Endothelial cell of umbilical vein (primary cell): ENCODE measurements around the gene SMIM34.
"Not testable (repeated sequence)": the region's sequence is repeated elsewhere in the genome, so short reads cannot be mapped to it uniquely, and the experiment has no call there.

Source experiments
- EZH2 ChIP-seq: IDR thresholded peaks from 2 replicates; pipeline ENCODE4 v1.6.1; 2012; ENCODE audit warnings: borderline replicate concordance, low read depth, mild to moderate bottlenecking, moderate library complexity, low read length, inconsistent platforms; ENCODE audit not compliant: severe bottlenecking
- FOS ChIP-seq: IDR thresholded peaks from 2 replicates; pipeline ENCODE4 v1.6.1; 2011; ENCODE audit warnings: mild to moderate bottlenecking, low read length, moderate library complexity, borderline replicate concordance; ENCODE audit not compliant: insufficient read depth
- GATA2 ChIP-seq: IDR thresholded peaks from 2 replicates; pipeline ENCODE4 v1.7.0; 2011; ENCODE audit warnings: low read depth, mild to moderate bottlenecking, moderate library complexity, mixed read lengths, low read length; ENCODE audit not compliant: insufficient read length, insufficient read depth
- JUN ChIP-seq: IDR thresholded peaks from 2 replicates; pipeline ENCODE4 v1.6.1; 2011; ENCODE audit warnings: borderline replicate concordance, low read depth; ENCODE audit not compliant: insufficient read length, insufficient read depth
- MYC ChIP-seq: IDR thresholded peaks from one replicate; pipeline ENCODE4 v1.6.1; 2011; ENCODE audit warnings: mild to moderate bottlenecking, low read depth, low read length
- POLR2A ChIP-seq: IDR thresholded peaks from 2 replicates; pipeline ENCODE4 v1.6.1; 2012; ENCODE audit warnings: low read depth, mild to moderate bottlenecking, control low read depth, low read length
- TF ChIP-seq, protein P1 (sequence below), 2 donors: IDR thresholded peaks; 1 replicate in 1 of 2; 2 replicates in 1 of 2; pipeline ENCODE4 v1.5.1; 2011; ENCODE audit warnings: low read length in 2 of 2, mild to moderate bottlenecking in 2 of 2, moderate library complexity in 2 of 2, control low read depth in 1 of 2, inconsistent platforms in 1 of 2, low read depth in 1 of 2; ENCODE audit not compliant: insufficient read depth in 1 of 2; ENCODE audit errors: extremely low read depth in 1 of 2

DNA sequence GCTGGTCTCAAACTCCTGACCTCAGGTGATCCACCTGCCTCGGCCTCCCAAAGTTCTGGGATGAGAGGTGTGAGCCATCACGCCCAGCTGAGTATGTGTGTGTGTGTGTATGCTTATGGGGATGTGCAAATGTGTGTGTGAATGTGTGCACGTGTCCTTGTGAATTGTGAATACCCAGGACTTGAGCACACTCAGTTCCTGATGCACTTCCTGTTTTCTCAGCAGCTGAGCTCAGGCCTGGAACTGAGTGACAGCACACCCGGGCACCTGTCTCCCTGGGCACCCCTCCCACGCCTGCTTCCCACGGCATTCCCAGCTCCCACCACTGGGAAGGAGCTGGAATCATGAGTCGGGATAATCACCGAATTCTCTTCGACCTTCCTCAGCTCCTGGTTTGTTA lies 16.5 kb downstream of the SMIM34 start:
- not testable (repeated sequence) for TF ChIP-seq JUN, FOS, GATA2, POLR2A, MYC, EZH2
- TF ChIP-seq, protein P1, sequence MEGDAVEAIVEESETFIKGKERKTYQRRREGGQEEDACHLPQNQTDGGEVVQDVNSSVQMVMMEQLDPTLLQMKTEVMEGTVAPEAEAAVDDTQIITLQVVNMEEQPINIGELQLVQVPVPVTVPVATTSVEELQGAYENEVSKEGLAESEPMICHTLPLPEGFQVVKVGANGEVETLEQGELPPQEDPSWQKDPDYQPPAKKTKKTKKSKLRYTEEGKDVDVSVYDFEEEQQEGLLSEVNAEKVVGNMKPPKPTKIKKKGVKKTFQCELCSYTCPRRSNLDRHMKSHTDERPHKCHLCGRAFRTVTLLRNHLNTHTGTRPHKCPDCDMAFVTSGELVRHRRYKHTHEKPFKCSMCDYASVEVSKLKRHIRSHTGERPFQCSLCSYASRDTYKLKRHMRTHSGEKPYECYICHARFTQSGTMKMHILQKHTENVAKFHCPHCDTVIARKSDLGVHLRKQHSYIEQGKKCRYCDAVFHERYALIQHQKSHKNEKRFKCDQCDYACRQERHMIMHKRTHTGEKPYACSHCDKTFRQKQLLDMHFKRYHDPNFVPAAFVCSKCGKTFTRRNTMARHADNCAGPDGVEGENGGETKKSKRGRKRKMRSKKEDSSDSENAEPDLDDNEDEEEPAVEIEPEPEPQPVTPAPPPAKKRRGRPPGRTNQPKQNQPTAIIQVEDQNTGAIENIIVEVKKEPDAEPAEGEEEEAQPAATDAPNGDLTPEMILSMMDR (IDR thresholded peaks at IDR 0.05; ENCODE audit: extremely low read depth in 1 of 2, insufficient read depth in 1 of 2, low read depth in 1 of 2, low read length in 2 of 2) = not testable (repeated sequence)
